CD14-positive monocyte (primary cell): Measurements from ENCODE around the gene CNPY2. TPM values are rescaled to one million over a fixed set of nuclear protein-coding genes. Genes with fewer than 3 reads are reported as not detected.

ENCODE experiments used
- DNase-seq, 3 donors: peaks; one replicate each; pipeline ENCODE4 v3.0.0-alpha.2; 2011 to 2022
- H2AFZ ChIP-seq: 2 replicates; pipeline ENCODE4 v1.6.0; 2012; ENCODE audit warnings: mild to moderate bottlenecking, low read depth, low read length, inconsistent platforms; ENCODE audit not compliant: insufficient read depth, poor library complexity, severe bottlenecking
- H3K27ac ChIP-seq, 2 donors: 1 replicate in 1 of 2; 2 replicates in 1 of 2; pipeline ENCODE4 v1.5.1; 2012 to 2013; ENCODE audit warnings: low read length in 2 of 2, control low read depth in 1 of 2, inconsistent platforms in 1 of 2, low read depth in 1 of 2, mild to moderate bottlenecking in 1 of 2
- H3K27me3 ChIP-seq, 2 donors: one replicate each; pipeline versions ENCODE4 v1.6.0 to v1.6.1; 2011 to 2013; ENCODE audit warnings: low read length in 2 of 2; ENCODE audit not compliant: control insufficient read depth in 2 of 2, insufficient read depth in 2 of 2
- H3K36me3 ChIP-seq, 2 donors: replicated peaks in 1 of 2; 1 replicate in 1 of 2; 2 replicates in 1 of 2; pipeline versions ENCODE4 v1.5.1 to v1.6.1; 2012 to 2013; ENCODE audit warnings: low read length in 2 of 2, control low read depth in 1 of 2, inconsistent platforms in 1 of 2, mild to moderate bottlenecking in 1 of 2; ENCODE audit not compliant: insufficient read depth in 2 of 2, control insufficient read depth in 1 of 2
- H3K4me1 ChIP-seq, 2 donors: 1 replicate in 1 of 2; 2 replicates in 1 of 2; pipeline versions ENCODE4 v1.5.1 to v1.6.1; 2012 to 2013; ENCODE audit warnings: low read length in 2 of 2, control low read depth in 1 of 2, inconsistent platforms in 1 of 2, mild to moderate bottlenecking in 1 of 2, moderate library complexity in 1 of 2; ENCODE audit not compliant: insufficient read depth in 2 of 2, control insufficient read depth in 1 of 2
- H3K4me2 ChIP-seq: replicated peaks from 2 replicates; pipeline ENCODE3; 2012; ENCODE audit warnings: low read length, moderate library complexity, mild to moderate bottlenecking; ENCODE audit not compliant: poor library complexity, severe bottlenecking; ENCODE audit errors: extremely low read depth
- H3K4me3 ChIP-seq, 3 experiments: fragments of 200-600 bp in 1 of 3; sonication (generic) in 1 of 3; replicated peaks in 1 of 3; 1 replicate in 2 of 3; 2 replicates in 1 of 3; pipeline ENCODE4 v1.5.1; 2011 to 2013; ENCODE audit warnings: low read length in 3 of 3, mild to moderate bottlenecking in 3 of 3, control low read depth in 2 of 3, low read depth in 2 of 3, inconsistent platforms in 1 of 3, moderate library complexity in 1 of 3
- H3K79me2 ChIP-seq: 2 replicates; pipeline ENCODE4 v1.6.0; 2012; ENCODE audit warnings: mild to moderate bottlenecking, control low read depth, inconsistent platforms, low read length, moderate library complexity; ENCODE audit not compliant: insufficient read depth
- H3K9ac ChIP-seq: 2 replicates; pipeline ENCODE4 v1.6.0; 2017; ENCODE audit warnings: low read length, mild to moderate bottlenecking; ENCODE audit not compliant: insufficient read depth, poor library complexity, severe bottlenecking
- H3K9me3 ChIP-seq, 2 donors: replicated peaks in 1 of 2; 1 replicate in 1 of 2; 2 replicates in 1 of 2; pipeline versions ENCODE4 v1.5.1 to v1.6.1; 2012 to 2013; ENCODE audit warnings: low read length in 2 of 2, control low read depth in 1 of 2; ENCODE audit not compliant: control insufficient read depth in 1 of 2, insufficient read depth in 1 of 2
- H4K20me1 ChIP-seq: 2 replicates; pipeline ENCODE4 v1.6.0; 2012; ENCODE audit warnings: mild to moderate bottlenecking, low read length, control low read depth, moderate library complexity; ENCODE audit not compliant: insufficient read depth
- H3K27ac Mint-ChIP-seq, 7 donors: one replicate each; pipeline ENCODE4 v1.8.0; 2020; ENCODE audit warnings: mild to moderate bottlenecking in 7 of 7, mixed read lengths in 7 of 7, moderate library complexity in 6 of 7, inconsistent platforms in 2 of 7
- H3K27me3 Mint-ChIP-seq, 3 donors: one replicate each; pipeline ENCODE4 v1.8.0; 2021 to 2022; ENCODE audit warnings: low read depth in 3 of 3, mild to moderate bottlenecking in 3 of 3, mixed read lengths in 3 of 3, moderate library complexity in 3 of 3, inconsistent platforms in 1 of 3
- H3K36me3 Mint-ChIP-seq, 2 donors: one replicate each; pipeline ENCODE4 v1.8.0; 2020; ENCODE audit warnings: mixed read lengths in 2 of 2, inconsistent platforms in 1 of 2, mild to moderate bottlenecking in 1 of 2
- H3K4me1 Mint-ChIP-seq: one replicate; pipeline ENCODE4 v1.8.0; 2020; ENCODE audit warnings: mild to moderate bottlenecking, mixed read lengths
- H3K4me3 Mint-ChIP-seq, 2 donors: one replicate each; pipeline ENCODE4 v1.8.0; 2020; ENCODE audit warnings: mild to moderate bottlenecking in 2 of 2, mixed read lengths in 2 of 2, moderate library complexity in 1 of 2
- H3K9me3 Mint-ChIP-seq, 7 donors: one replicate each; pipeline ENCODE4 v1.8.0; 2020 to 2022; ENCODE audit warnings: mixed read lengths in 7 of 7, mild to moderate bottlenecking in 6 of 7, moderate library complexity in 6 of 7, inconsistent platforms in 2 of 7
- WGBS: methylation state at CpG from one replicate; pipeline ENCODE4 v1.1.5; 2013; ENCODE audit warnings: missing lambda C conversion rate; ENCODE audit not compliant: insufficient coverage; 5-methylcytosine and 5-hydroxymethylcytosine counted together
- intact Hi-C, 2 donors: fragments of 100-400 bp; cut with micrococcal nuclease; formaldehyde crosslinking; loops; one replicate each; pipeline versions ENCODE4 v1.15.0 to v1.15.1; 2023
- polyA plus RNA-seq, 3 donors: library from polyadenylated mRNA; depleted of rRNA in 1 of 3; unstranded in 2 of 3; stranded (reverse) in 1 of 3; fragments of 300-500 nt in 2 of 3; fragments of >200 nt in 1 of 3; fragmentation: Illumina TruSeq in 2 of 3; gene quantifications; 1 replicate in 2 of 3; 2 replicates in 1 of 3; pipeline ENCODE4 v1.2.3, GENCODE V29; 2012 to 2021
- TF ChIP-seq, protein P1 (sequence below): fragments of 200-600 bp; IDR thresholded peaks from one replicate; pipeline ENCODE4 v1.8.0; 2022; ENCODE audit warnings: antibody characterized with exemption, mild to moderate bottlenecking

CNPY2 gene
- polyA plus RNA-seq, 3 donors, result 50.4 to 122 (median 121) TPM

DNA sequence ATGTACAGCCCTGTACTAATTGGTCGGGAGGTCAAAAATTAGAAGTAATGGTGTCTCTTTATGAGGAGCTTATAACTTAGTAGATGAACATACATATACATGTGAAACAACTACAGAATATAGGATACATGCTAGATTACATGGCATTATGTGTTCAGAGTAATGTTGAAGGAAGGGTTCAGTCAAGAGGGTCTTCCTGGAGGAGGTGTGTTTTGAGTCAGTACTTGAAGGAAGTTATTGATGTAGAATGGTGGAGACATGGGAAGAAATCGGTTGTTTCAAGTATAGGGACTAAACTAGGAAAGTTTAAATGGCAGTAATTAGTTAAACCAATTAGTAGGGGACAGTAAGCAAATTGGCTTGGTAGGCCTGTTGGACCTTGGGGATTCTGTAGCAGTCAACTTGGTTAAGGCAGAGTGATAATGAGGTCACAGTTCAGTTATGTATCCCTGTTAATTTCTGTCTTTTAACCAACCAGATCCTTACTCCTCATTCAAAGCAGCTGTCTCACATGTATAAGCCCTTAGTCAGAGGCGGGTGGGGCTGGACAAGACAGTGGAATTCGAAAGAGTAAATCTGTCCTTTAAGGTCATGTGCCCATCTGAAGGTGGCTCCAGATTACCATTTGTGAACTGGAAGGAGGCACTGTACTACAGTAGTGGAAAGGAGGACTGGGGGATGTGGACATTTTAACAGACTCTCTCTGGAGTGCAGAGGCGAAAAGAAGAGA lies 54.1 kb downstream of the CNPY2 start:
- H3K4me3 ChIP-seq, result no peak overlapping the region
- peaks cover 0 to 3% of the 10 kb centered on the region in 2 donors for H3K36me3 ChIP-seq
- no peak for DNase-seq
- no peak overlapping the region for H3K9ac ChIP-seq
- peak overlapping the region; percentile 29 for H2AFZ ChIP-seq
- Mint-ChIP-seq H3K4me3 (no peak overlapping the region), H3K27me3 (peaks cover 0 to 3% (median 0%) of the 10 kb centered on the region in 3 donors), H3K4me1 (peaks cover 27% of the 10 kb centered on the region), H3K36me3 (no peaks in the 10 kb centered on the region), H3K27ac (no peak overlapping the region), H3K9me3 (no peaks in the 10 kb centered on the region)
- peaks cover 12% of the 10 kb centered on the region for H3K79me2 ChIP-seq
- intact Hi-C loops, result no loop called here
- H3K4me1 ChIP-seq, result peaks cover 26 to 28% of the 10 kb centered on the region in 2 donors
- no peaks in the 10 kb centered on the region for H3K9me3 ChIP-seq
- 92% methylated on average over 3 of the region's 5 CpGs for WGBS
- no peak overlapping the region for H3K4me2 ChIP-seq
- H3K27ac ChIP-seq, result no peak overlapping the region
- H3K27me3 ChIP-seq, result no peaks in the 10 kb centered on the region
- peaks cover 11% of the 10 kb centered on the region for H4K20me1 ChIP-seq
- TF ChIP-seq, protein P1, sequence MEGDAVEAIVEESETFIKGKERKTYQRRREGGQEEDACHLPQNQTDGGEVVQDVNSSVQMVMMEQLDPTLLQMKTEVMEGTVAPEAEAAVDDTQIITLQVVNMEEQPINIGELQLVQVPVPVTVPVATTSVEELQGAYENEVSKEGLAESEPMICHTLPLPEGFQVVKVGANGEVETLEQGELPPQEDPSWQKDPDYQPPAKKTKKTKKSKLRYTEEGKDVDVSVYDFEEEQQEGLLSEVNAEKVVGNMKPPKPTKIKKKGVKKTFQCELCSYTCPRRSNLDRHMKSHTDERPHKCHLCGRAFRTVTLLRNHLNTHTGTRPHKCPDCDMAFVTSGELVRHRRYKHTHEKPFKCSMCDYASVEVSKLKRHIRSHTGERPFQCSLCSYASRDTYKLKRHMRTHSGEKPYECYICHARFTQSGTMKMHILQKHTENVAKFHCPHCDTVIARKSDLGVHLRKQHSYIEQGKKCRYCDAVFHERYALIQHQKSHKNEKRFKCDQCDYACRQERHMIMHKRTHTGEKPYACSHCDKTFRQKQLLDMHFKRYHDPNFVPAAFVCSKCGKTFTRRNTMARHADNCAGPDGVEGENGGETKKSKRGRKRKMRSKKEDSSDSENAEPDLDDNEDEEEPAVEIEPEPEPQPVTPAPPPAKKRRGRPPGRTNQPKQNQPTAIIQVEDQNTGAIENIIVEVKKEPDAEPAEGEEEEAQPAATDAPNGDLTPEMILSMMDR, result no peak

GRCh38 chr12:56260921-56261320 lies 54.9 kb downstream of the CNPY2 start:
- no peak overlapping the region for H3K27ac ChIP-seq
- no peak overlapping the region for H3K4me2 ChIP-seq
- no peak for DNase-seq
- H3K9me3 Mint-ChIP-seq, result no peaks in the 10 kb centered on the region
- no peaks in the 10 kb centered on the region for H3K9me3 ChIP-seq
- peak overlapping the region; percentile 29 for H2AFZ ChIP-seq
- peaks cover 0 to 3% (median 0%) of the 10 kb centered on the region in 3 donors for H3K27me3 Mint-ChIP-seq
- peaks cover 18% of the 10 kb centered on the region for H3K79me2 ChIP-seq
- TF ChIP-seq, protein P1, result no peak
- no peaks in the 10 kb centered on the region for H3K27me3 ChIP-seq
- peaks cover 3 to 10% of the 10 kb centered on the region in 2 donors for H3K36me3 ChIP-seq
- intact Hi-C loops, result no loop called here
- H3K27ac Mint-ChIP-seq, result no peak overlapping the region
- no peak overlapping the region for H3K4me3 Mint-ChIP-seq
- H3K36me3 Mint-ChIP-seq, result peaks cover 3 to 5% of the 10 kb centered on the region in 2 donors
- no peak overlapping the region for H3K9ac ChIP-seq
- peaks cover 22% of the 10 kb centered on the region for H3K4me1 Mint-ChIP-seq
- peaks cover 19 to 21% of the 10 kb centered on the region in 2 donors for H3K4me1 ChIP-seq
- no peak overlapping the region for H3K4me3 ChIP-seq
- WGBS, result no CpG with 5 or more reads among the region's 3 CpGs
- peaks cover 14% of the 10 kb centered on the region for H4K20me1 ChIP-seq
